OCI-LY1 (cell line): ENCODE measurements around the gene PLCG2.

Experiments
- EZH2 ChIP-seq: fragments of 200-600 bp; sonication (generic), shearing (Covaris generic); IDR thresholded peaks from 2 replicates; pipeline ENCODE4 v1.8.0; 2017; ENCODE audit warnings: borderline replicate concordance, mixed run types, mild to moderate bottlenecking, antibody characterized with exemption, low read length, moderate library complexity, mixed read lengths
- TF ChIP-seq, protein P1 (sequence below): fragments of 200-600 bp; sonication (generic), shearing (Covaris generic); IDR thresholded peaks from 2 replicates; pipeline ENCODE4 v1.5.1; 2017; ENCODE audit warnings: mild to moderate bottlenecking, antibody characterized with exemption, low read length, moderate library complexity, mixed read lengths

DNA sequence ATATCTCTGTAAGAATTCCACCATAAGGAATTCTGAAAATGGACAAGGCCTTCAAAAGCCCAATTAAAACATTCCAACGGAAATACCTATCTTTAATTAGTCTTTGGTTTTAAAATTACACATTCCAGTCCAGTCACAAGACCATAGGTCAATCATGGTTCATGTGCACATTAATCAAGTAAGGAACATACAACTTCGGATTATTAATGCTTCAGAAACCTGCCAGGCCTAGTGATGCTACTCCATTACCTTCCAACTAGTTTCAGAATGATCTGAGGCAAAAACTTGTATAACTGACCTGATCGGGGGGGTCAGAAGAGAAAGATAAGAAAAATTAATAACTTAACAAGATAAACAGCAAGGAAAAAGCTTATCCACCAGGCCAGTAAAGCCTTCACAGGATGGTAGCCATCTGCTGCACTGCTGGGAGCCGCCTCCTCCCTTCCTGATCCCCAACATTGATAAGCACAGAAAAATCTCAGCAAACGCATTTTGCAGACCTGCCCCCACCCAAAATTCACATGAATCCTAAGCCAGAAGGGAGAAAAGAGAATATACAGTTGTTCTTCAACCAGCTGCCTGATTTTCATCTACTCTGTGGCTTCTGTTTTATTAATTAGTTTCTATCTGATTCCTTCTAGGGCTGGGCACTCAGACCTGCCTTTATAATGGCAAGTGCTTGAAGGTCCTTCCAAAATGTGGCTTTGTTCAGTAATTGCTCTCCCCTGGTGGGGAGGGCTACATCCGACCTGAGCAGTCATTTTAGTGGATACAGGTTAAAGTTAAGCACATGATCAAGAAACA is 226.1 kb downstream of the PLCG2 start:
- TF ChIP-seq, protein P1, sequence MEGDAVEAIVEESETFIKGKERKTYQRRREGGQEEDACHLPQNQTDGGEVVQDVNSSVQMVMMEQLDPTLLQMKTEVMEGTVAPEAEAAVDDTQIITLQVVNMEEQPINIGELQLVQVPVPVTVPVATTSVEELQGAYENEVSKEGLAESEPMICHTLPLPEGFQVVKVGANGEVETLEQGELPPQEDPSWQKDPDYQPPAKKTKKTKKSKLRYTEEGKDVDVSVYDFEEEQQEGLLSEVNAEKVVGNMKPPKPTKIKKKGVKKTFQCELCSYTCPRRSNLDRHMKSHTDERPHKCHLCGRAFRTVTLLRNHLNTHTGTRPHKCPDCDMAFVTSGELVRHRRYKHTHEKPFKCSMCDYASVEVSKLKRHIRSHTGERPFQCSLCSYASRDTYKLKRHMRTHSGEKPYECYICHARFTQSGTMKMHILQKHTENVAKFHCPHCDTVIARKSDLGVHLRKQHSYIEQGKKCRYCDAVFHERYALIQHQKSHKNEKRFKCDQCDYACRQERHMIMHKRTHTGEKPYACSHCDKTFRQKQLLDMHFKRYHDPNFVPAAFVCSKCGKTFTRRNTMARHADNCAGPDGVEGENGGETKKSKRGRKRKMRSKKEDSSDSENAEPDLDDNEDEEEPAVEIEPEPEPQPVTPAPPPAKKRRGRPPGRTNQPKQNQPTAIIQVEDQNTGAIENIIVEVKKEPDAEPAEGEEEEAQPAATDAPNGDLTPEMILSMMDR = no peak
- TF ChIP-seq EZH2 = no peak
